OCI-LY3 (cell line): ENCODE data around the gene SAMD4A.

Experiments used
- H2AFZ ChIP-seq: fragments of 200-600, 300-600 bp; shearing (Covaris generic); 2 replicates; pipeline ENCODE4 v1.6.0; 2014; ENCODE audit warnings: antibody characterized with exemption, low read depth, low read length
- H3K27ac ChIP-seq: fragments of 200-600, 300-600 bp; sonication (generic); 2 replicates; pipeline ENCODE4 v1.5.1; 2014; ENCODE audit warnings: mild to moderate bottlenecking, low read length, moderate library complexity, mixed read lengths
- H3K27me3 ChIP-seq: fragments of 200-600, 300-600 bp; sonication (generic); 2 replicates; pipeline ENCODE4 v1.6.1; 2014; ENCODE audit warnings: low read depth, low read length, mixed read lengths
- H3K36me3 ChIP-seq: fragments of 200-600, 300-600 bp; sonication (generic); replicated peaks from 2 replicates; pipeline ENCODE3; 2014; ENCODE audit warnings: low read depth, low read length, mixed read lengths
- H3K4me1 ChIP-seq: fragments of 300-600, 200-600 bp; sonication (generic); 2 replicates; pipeline ENCODE4 v1.6.1; 2014; ENCODE audit warnings: low read length, mixed read lengths
- H3K4me2 ChIP-seq: fragments of 200-600, 300-600 bp; sonication (generic); 2 replicates; pipeline ENCODE4 v1.6.1; 2014; ENCODE audit warnings: low read length, mixed read lengths
- H3K4me3 ChIP-seq: fragments of 300-600, 200-600 bp; sonication (generic); 2 replicates; pipeline ENCODE4 v1.5.1; 2014; ENCODE audit warnings: antibody characterized with exemption, mild to moderate bottlenecking, low read length, moderate library complexity
- H3K79me2 ChIP-seq: fragments of 300-600, 200-600 bp; shearing (Covaris generic); 2 replicates; pipeline ENCODE4 v1.6.1; 2014; ENCODE audit warnings: mild to moderate bottlenecking, low read length, mixed read lengths
- H3K9ac ChIP-seq: fragments of 300-600, 200-600 bp; shearing (Covaris generic); 2 replicates; pipeline ENCODE4 v1.6.0; 2014; ENCODE audit warnings: mild to moderate bottlenecking, low read length, moderate library complexity
- H3K9me3 ChIP-seq: fragments of 200-600, 300-600 bp; shearing (Covaris generic); 2 replicates; pipeline ENCODE4 v1.6.1; 2014; ENCODE audit warnings: low read length, mixed read lengths; ENCODE audit not compliant: insufficient read depth
- H4K20me1 ChIP-seq: fragments of 200-600, 300-600 bp; sonication (generic); 2 replicates; pipeline ENCODE4 v1.6.1; 2016; ENCODE audit warnings: low read length, mixed read lengths; ENCODE audit not compliant: insufficient read depth
- CTCF ChIP-seq: fragments of 200-600, 300-600 bp; sonication (generic); IDR thresholded peaks from 2 replicates; pipeline ENCODE4 v1.5.1; 2014; ENCODE audit warnings: antibody characterized with exemption, low read length, low read depth
- EZH2phosphoT487 ChIP-seq: fragments of 200-600 bp; shearing (Covaris generic); IDR thresholded peaks from 2 replicates; pipeline ENCODE4 v1.6.1; 2018; ENCODE audit warnings: antibody characterized with exemption, mixed run types, low read depth

Gene SAMD4A

DNA sequence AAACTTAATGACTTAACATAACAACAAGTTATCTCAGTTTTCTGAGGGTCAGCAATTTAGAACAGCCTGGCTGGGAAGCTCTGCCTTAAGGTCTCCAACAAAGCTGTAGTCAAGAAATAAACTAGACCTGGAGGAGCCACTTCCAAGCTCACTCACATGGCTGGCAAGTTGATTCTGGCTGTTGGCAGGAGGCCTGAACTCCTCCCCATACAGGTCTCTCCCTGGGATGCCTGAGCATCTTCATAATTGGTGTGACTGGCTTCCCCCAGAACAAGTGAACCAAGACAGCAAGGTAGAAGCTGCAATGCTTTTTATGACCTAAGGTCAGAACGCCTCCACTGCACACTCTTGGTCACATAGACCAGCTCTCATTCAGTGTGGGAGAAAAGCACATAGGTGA is 128.3 kb downstream of the SAMD4A start:
- Histone ChIP-seq H2AFZ (no peak overlapping the region), H3K27me3 (peaks cover 26% of the 10 kb centered on the region), H4K20me1 (no peaks in the 10 kb centered on the region), H3K27ac (no peak overlapping the region), H3K9me3 (no peaks in the 10 kb centered on the region), H3K4me3 (no peak overlapping the region), H3K4me1 (no peaks in the 10 kb centered on the region), H3K79me2 (no peaks in the 10 kb centered on the region), H3K9ac (no peak overlapping the region), H3K4me2 (no peak overlapping the region), H3K36me3 (no peaks in the 10 kb centered on the region)
- no peak for TF ChIP-seq CTCF
- no peak for TF ChIP-seq EZH2phosphoT487

DNA sequence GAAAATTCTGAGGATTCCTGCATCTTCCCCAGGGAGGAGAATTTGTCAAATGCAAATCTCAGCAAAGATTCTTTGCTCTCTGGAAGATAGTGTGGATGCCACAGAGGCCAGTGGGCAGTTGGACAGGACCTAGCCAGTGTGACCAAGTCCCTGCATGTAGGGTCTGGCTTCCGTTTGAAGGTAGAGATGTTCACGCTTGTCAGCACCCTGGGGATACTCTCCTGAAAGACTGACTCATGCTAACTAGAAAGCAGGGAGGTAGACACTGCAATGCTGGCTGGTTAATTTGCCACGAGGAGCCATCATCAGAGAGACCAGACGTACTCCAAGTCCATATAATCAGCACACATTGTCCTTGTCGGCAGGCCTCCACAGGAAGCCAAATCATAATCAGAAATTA is 130.1 kb downstream of the SAMD4A start:
- TF ChIP-seq EZH2phosphoT487 = no peak
- no peak for TF ChIP-seq CTCF

GRCh38 chr14:54697803-54698202 is 130.9 kb downstream of the SAMD4A start:
- no peaks in the 10 kb centered on the region for H3K9me3 ChIP-seq
- TF ChIP-seq EZH2phosphoT487 (no peak), CTCF (no peak)
- H2AFZ ChIP-seq = no peak overlapping the region

More for the DNA sequence above, 130.1 kb downstream of the SAMD4A start:
- Histone ChIP-seq H3K4me1 (no peaks in the 10 kb centered on the region), H2AFZ (no peak overlapping the region), H3K4me2 (no peak overlapping the region), H3K79me2 (no peaks in the 10 kb centered on the region), H3K9ac (no peak overlapping the region), H4K20me1 (no peaks in the 10 kb centered on the region), H3K36me3 (no peaks in the 10 kb centered on the region), H3K27me3 (peaks cover 39% of the 10 kb centered on the region), H3K27ac (no peak overlapping the region), H3K9me3 (no peaks in the 10 kb centered on the region), H3K4me3 (no peak overlapping the region)

GRCh38 chr14:54698501-54698900 is 131.6 kb downstream of the SAMD4A start:
- H3K4me3 ChIP-seq = no peak overlapping the region
- no peak for TF ChIP-seq CTCF
- TF ChIP-seq EZH2phosphoT487 = no peak
- H3K9ac ChIP-seq = no peak overlapping the region
- H4K20me1 ChIP-seq = no peaks in the 10 kb centered on the region
- peaks cover 46% of the 10 kb centered on the region for H3K27me3 ChIP-seq
- no peaks in the 10 kb centered on the region for H3K79me2 ChIP-seq
- no peaks in the 10 kb centered on the region for H3K9me3 ChIP-seq
- no peaks in the 10 kb centered on the region for H3K4me1 ChIP-seq
- H3K4me2 ChIP-seq = no peak overlapping the region
- H3K27ac ChIP-seq = no peak overlapping the region
- H2AFZ ChIP-seq = no peak overlapping the region
- H3K36me3 ChIP-seq = no peaks in the 10 kb centered on the region

More at GRCh38 chr14:54697803-54698202, 130.9 kb downstream of the SAMD4A start:
- peaks cover 46% of the 10 kb centered on the region for H3K27me3 ChIP-seq
- H3K4me3 ChIP-seq = no peak overlapping the region
- no peaks in the 10 kb centered on the region for H3K4me1 ChIP-seq
- H4K20me1 ChIP-seq = no peaks in the 10 kb centered on the region
- H3K36me3 ChIP-seq = no peaks in the 10 kb centered on the region
- H3K27ac ChIP-seq = no peak overlapping the region
- no peaks in the 10 kb centered on the region for H3K79me2 ChIP-seq
- no peak overlapping the region for H3K4me2 ChIP-seq
- H3K9ac ChIP-seq = no peak overlapping the region
